HG02938 (cell line): ENCODE data around the gene OR51E1.

ENCODE experiments used
- ATAC-seq: cut with Tn5 transposase; IDR thresholded peaks from one replicate; pipeline ENCODE4 v1.9.1; 2021; ENCODE audit warnings: mild to moderate bottlenecking, moderate library complexity; ENCODE audit not compliant: unreplicated experiment

Gene OR51E1

GRCh38 chr11:4647766-4648165 is 4.0 kb downstream of the OR51E1 start:
- ATAC-seq, result no peak

- no peak for ATAC-seq
Measured at GRCh38 chr11:4654635-4655369, 11.0 kb downstream of the OR51E1 start.

- no peak for ATAC-seq
Measured at GRCh38 chr11:4658629-4659445, 15.1 kb downstream of the OR51E1 start.

GRCh38 chr11:4662876-4663275 is 19.1 kb downstream of the OR51E1 start:
- no peak for ATAC-seq

GRCh38 chr11:4664183-4664582 is 20.4 kb downstream of the OR51E1 start:
- no peak for ATAC-seq

GRCh38 chr11:4664786-4665185 is 21.0 kb downstream of the OR51E1 start:
- ATAC-seq, result no peak

GRCh38 chr11:4665424-4665823 is 21.6 kb downstream of the OR51E1 start:
- ATAC-seq, result no peak

GRCh38 chr11:4671741-4672140 is 28.0 kb downstream of the OR51E1 start:
- no peak for ATAC-seq

- no peak for ATAC-seq
Measured at GRCh38 chr11:4672470-4672869, 28.7 kb downstream of the OR51E1 start.

- ATAC-seq, result no peak
Measured at GRCh38 chr11:4673781-4674180, 30.0 kb downstream of the OR51E1 start.

GRCh38 chr11:4677948-4678347 is 34.2 kb downstream of the OR51E1 start:
- ATAC-seq, result no peak

GRCh38 chr11:4680341-4680740 is 36.6 kb downstream of the OR51E1 start:
- no peak for ATAC-seq

- no peak for ATAC-seq
Measured at GRCh38 chr11:4682623-4683419, 39.0 kb downstream of the OR51E1 start.

- no peak for ATAC-seq
Measured at GRCh38 chr11:4684631-4685285, 41.0 kb downstream of the OR51E1 start.

GRCh38 chr11:4695442-4695841 is 51.7 kb downstream of the OR51E1 start:
- ATAC-seq, result no peak

- no peak for ATAC-seq
Measured at GRCh38 chr11:4697585-4697984, 53.8 kb downstream of the OR51E1 start, which contains the start of gene OR51E2. Gene OR51E2 (minus strand): TSS chr11:4697853. CDS start chr11:4682711, 15,142 bp downstream.

- peak; percentile 92 for ATAC-seq
Measured at GRCh38 chr11:4699697-4700435, 56.1 kb downstream of the OR51E1 start.

- ATAC-seq, result no peak
Measured at GRCh38 chr11:4700436-4700820, 56.6 kb downstream of the OR51E1 start.

- ATAC-seq, result peak; percentile 57
Measured at GRCh38 chr11:4704054-4704789, 60.4 kb downstream of the OR51E1 start, which contains the start of gene MMP26. Gene MMP26 (plus strand): TSS chr11:4704784.
